Activated CD8-positive, alpha-beta memory T cell treated with anti-CD3 and anti-CD28 coated beads, Interleukin-2, amount 10 ng/mL, durations not matched to agents 7 days and 5 days (primary cell): ENCODE data around the gene FAM219A. TPM values are rescaled to one million over a fixed set of nuclear protein-coding genes. Genes with fewer than 3 reads are reported as not detected.
A peak's percentile ranks its signal among the peaks of the same experiment; 100 is the strongest.
"Not testable (repeated sequence)": the region's sequence is repeated elsewhere in the genome, so short reads cannot be mapped to it uniquely, and the experiment has no call there.

Experiments used
- ATAC-seq: fragments of 150-1000 bp; cut with Tn5 transposase; one replicate; pipeline ENCODE4 v1.10.0; 2021; ENCODE audit warnings: moderate library complexity
- CTCF ChIA-PET: fragments of 350-600 bp; sonication (Branson Sonifier 250); formaldehyde crosslinking; loops from one replicate; lab custom pipeline; 2021; ENCODE audit warnings: antibody characterized with exemption; lab: Charles Lee
- DNase-seq: peaks from one replicate; pipeline ENCODE4 v3.0.0-alpha.2; 2020
- H3K27ac Mint-ChIP-seq: one replicate; pipeline ENCODE4 v1.8.0; 2021; ENCODE audit warnings: mild to moderate bottlenecking, mixed read lengths
- H3K27me3 Mint-ChIP-seq: one replicate; pipeline ENCODE4 v1.8.0; 2021; ENCODE audit warnings: mixed read lengths
- H3K36me3 Mint-ChIP-seq: one replicate; pipeline ENCODE4 v1.8.0; 2021; ENCODE audit warnings: mild to moderate bottlenecking, mixed read lengths
- H3K4me1 Mint-ChIP-seq: one replicate; pipeline ENCODE4 v1.8.0; 2021; ENCODE audit warnings: mixed read lengths
- H3K4me3 Mint-ChIP-seq: one replicate; pipeline ENCODE4 v1.8.0; 2021; ENCODE audit warnings: mild to moderate bottlenecking, moderate library complexity, mixed read lengths
- H3K9me3 Mint-ChIP-seq: one replicate; pipeline ENCODE4 v1.8.0; 2022; ENCODE audit warnings: low read depth, mixed read lengths
- total RNA-seq, 2 experiments: library from RNA; stranded (reverse); gene quantifications; one replicate each; pipeline ENCODE4 v1.2.3, GENCODE V29; 2021

The FAM219A gene
- total RNA-seq, 2 experiments from 2014 or later, result 7.9 to 13.8 TPM

GRCh38 chr9:34451545-34451944 lies 6.8 kb downstream of the FAM219A start:
- no peaks in the 10 kb centered on the region for H3K9me3 Mint-ChIP-seq
- DNase-seq, result peak; percentile 85
- H3K27ac Mint-ChIP-seq, result peak overlapping the region; percentile 50
- CTCF ChIA-PET, result interaction anchor here (1.2 to 1.4 kb wide), 4 partner anchors 12 to 140 kb away, joined by 4 to 5 read pairs (median 5); no protein-coding TSS in a partner anchor
- peak overlapping the region; percentile 4 for H3K4me3 Mint-ChIP-seq
- no peaks in the 10 kb centered on the region for H3K36me3 Mint-ChIP-seq
- ATAC-seq, result peak; percentile 92
- peaks cover 52% of the 10 kb centered on the region for H3K4me1 Mint-ChIP-seq
- no peaks in the 10 kb centered on the region for H3K27me3 Mint-ChIP-seq

GRCh38 chr9:34451135-34451534 lies 7.2 kb downstream of the FAM219A start:
- H3K27ac Mint-ChIP-seq, result peak overlapping the region; percentile 50
- CTCF ChIA-PET, result interaction anchor here (1.2 to 1.4 kb wide), 4 partner anchors 12 to 141 kb away, joined by 4 to 5 read pairs (median 5); no protein-coding TSS in a partner anchor
- H3K9me3 Mint-ChIP-seq, result no peaks in the 10 kb centered on the region
- H3K27me3 Mint-ChIP-seq, result no peaks in the 10 kb centered on the region
- H3K36me3 Mint-ChIP-seq, result no peaks in the 10 kb centered on the region
- peaks cover 48% of the 10 kb centered on the region for H3K4me1 Mint-ChIP-seq
- peak; percentile 14 for ATAC-seq
- no peak for DNase-seq
- H3K4me3 Mint-ChIP-seq, result peak overlapping the region; percentile 4

GRCh38 chr9:34450644-34451043 lies 7.7 kb downstream of the FAM219A start:
- ATAC-seq, result no peak

GRCh38 chr9:34446951-34447350 lies 11.4 kb downstream of the FAM219A start:
- CTCF ChIA-PET, result interaction anchor here (1.0 to 1.5 kb wide), 4 partner anchors 9 to 145 kb away, joined by 3 to 4 read pairs (median 4); no protein-coding TSS in a partner anchor
- Mint-ChIP-seq H3K27ac (no peak overlapping the region), H3K9me3 (no peaks in the 10 kb centered on the region), H3K36me3 (no peaks in the 10 kb centered on the region), H3K4me3 (no peak overlapping the region), H3K4me1 (peaks cover 14% of the 10 kb centered on the region), H3K27me3 (no peaks in the 10 kb centered on the region)
- ATAC-seq, result no peak
- no peak for DNase-seq

More at GRCh38 chr9:34450644-34451043, 7.7 kb downstream of the FAM219A start:
- Mint-ChIP-seq H3K36me3 (no peaks in the 10 kb centered on the region), H3K27me3 (no peaks in the 10 kb centered on the region), H3K27ac (no peak overlapping the region), H3K4me1 (peaks cover 44% of the 10 kb centered on the region), H3K9me3 (no peaks in the 10 kb centered on the region), H3K4me3 (no peak overlapping the region)
- CTCF ChIA-PET, result interaction anchor here (1.2 to 1.4 kb wide), 4 partner anchors 11 to 141 kb away, joined by 4 to 5 read pairs (median 5); no protein-coding TSS in a partner anchor
- no peak for DNase-seq

- Mint-ChIP-seq H3K4me1 (peaks cover 10% of the 10 kb centered on the region), H3K27me3 (no peaks in the 10 kb centered on the region), H3K4me3 (no peak overlapping the region), H3K27ac (no peak overlapping the region), H3K36me3 (no peaks in the 10 kb centered on the region), H3K9me3 (no peaks in the 10 kb centered on the region)
- ATAC-seq (no peak), DNase-seq (no peak)
- CTCF ChIA-PET, result interaction anchor here (0.6 to 1.5 kb wide), 5 partner anchors 8 to 162 kb away, joined by 3 to 4 read pairs (median 3); no protein-coding TSS in a partner anchor
Measured at GRCh38 chr9:34446468-34446891, 11.9 kb downstream of the FAM219A start.

GRCh38 chr9:34443976-34444375 lies 14.4 kb downstream of the FAM219A start:
- ATAC-seq, result no peak
- CTCF ChIA-PET, result interaction anchor here (1.0 kb wide), 1 partner anchor 13 kb away, joined by 3 read pairs; no protein-coding TSS in a partner anchor
- DNase-seq, result no peak
- Mint-ChIP-seq H3K4me3 (no peak overlapping the region), H3K27ac (no peak overlapping the region), H3K27me3 (no peaks in the 10 kb centered on the region), H3K36me3 (no peaks in the 10 kb centered on the region), H3K9me3 (no peaks in the 10 kb centered on the region), H3K4me1 (peaks cover 7% of the 10 kb centered on the region)

GRCh38 chr9:34443533-34443932 lies 14.8 kb downstream of the FAM219A start:
- H3K27ac Mint-ChIP-seq, result no peak overlapping the region
- ATAC-seq, result no peak
- H3K4me1 Mint-ChIP-seq, result peaks cover 7% of the 10 kb centered on the region
- H3K4me3 Mint-ChIP-seq, result no peak overlapping the region
- CTCF ChIA-PET, result interaction anchor here (0.5 to 1.0 kb wide), 2 partner anchors 13 to 26 kb away, joined by 3 read pairs; no protein-coding TSS in a partner anchor
- no peaks in the 10 kb centered on the region for H3K36me3 Mint-ChIP-seq
- H3K27me3 Mint-ChIP-seq, result no peaks in the 10 kb centered on the region
- no peak for DNase-seq
- no peaks in the 10 kb centered on the region for H3K9me3 Mint-ChIP-seq

- no peak for DNase-seq
- no peak overlapping the region for H3K4me3 Mint-ChIP-seq
- no peaks in the 10 kb centered on the region for H3K27me3 Mint-ChIP-seq
- CTCF ChIA-PET, result interaction anchor here (0.5 kb wide), 1 partner anchor 27 kb away, joined by 3 read pairs; no protein-coding TSS in a partner anchor
- H3K4me1 Mint-ChIP-seq, result peaks cover 7% of the 10 kb centered on the region
- H3K27ac Mint-ChIP-seq, result no peak overlapping the region
- H3K36me3 Mint-ChIP-seq, result no peaks in the 10 kb centered on the region
- no peaks in the 10 kb centered on the region for H3K9me3 Mint-ChIP-seq
- ATAC-seq, result no peak
Measured at GRCh38 chr9:34442770-34443169, 15.6 kb downstream of the FAM219A start.

- CTCF ChIA-PET, result interaction anchor here (1.1 to 1.4 kb wide), 7 partner anchors 11 to 151 kb away, joined by 3 to 5 read pairs (median 4); no protein-coding TSS in a partner anchor
- Mint-ChIP-seq H3K36me3 (no peaks in the 10 kb centered on the region), H3K27me3 (no peaks in the 10 kb centered on the region), H3K4me3 (no peak overlapping the region), H3K27ac (no peak overlapping the region), H3K9me3 (no peaks in the 10 kb centered on the region), H3K4me1 (peaks cover 7% of the 10 kb centered on the region)
- ATAC-seq (no peak), DNase-seq (no peak)
Measured at GRCh38 chr9:34440017-34440416, 18.4 kb downstream of the FAM219A start.

- CTCF ChIA-PET, result interaction anchor here (0.9 to 1.4 kb wide), 7 partner anchors 9 to 166 kb away, joined by 3 to 4 read pairs (median 4); no protein-coding TSS in a partner anchor
- not testable (repeated sequence) for H3K4me3 Mint-ChIP-seq, H3K9me3 Mint-ChIP-seq, H3K27ac Mint-ChIP-seq, H3K4me1 Mint-ChIP-seq, ATAC-seq, H3K27me3 Mint-ChIP-seq, H3K36me3 Mint-ChIP-seq, DNase-seq
Measured at GRCh38 chr9:34438465-34438864, 19.9 kb downstream of the FAM219A start.

GRCh38 chr9:34437926-34438307 lies 20.5 kb downstream of the FAM219A start:
- H3K4me3 Mint-ChIP-seq, H3K9me3 Mint-ChIP-seq, H3K36me3 Mint-ChIP-seq, H3K27ac Mint-ChIP-seq, ATAC-seq, DNase-seq, H3K27me3 Mint-ChIP-seq, H3K4me1 Mint-ChIP-seq: not testable (repeated sequence)
- CTCF ChIA-PET, result interaction anchor here (1.0 to 2.3 kb wide), 6 partner anchors 9 to 166 kb away, joined by 3 to 13 read pairs (median 4); no protein-coding TSS in a partner anchor

- Mint-ChIP-seq H3K27me3 (no peaks in the 10 kb centered on the region), H3K9me3 (no peaks in the 10 kb centered on the region), H3K4me3 (no peak overlapping the region), H3K27ac (no peak overlapping the region), H3K36me3 (no peaks in the 10 kb centered on the region), H3K4me1 (peaks cover 7% of the 10 kb centered on the region)
- peak; percentile 78 for DNase-seq
- peak; percentile 92 for ATAC-seq
- CTCF ChIA-PET, result interaction anchor here (0.8 to 2.3 kb wide), 8 partner anchors 13 to 154 kb away, joined by 3 to 13 read pairs (median 4); no protein-coding TSS in a partner anchor
Measured at GRCh38 chr9:34437006-34437925, 21.1 kb downstream of the FAM219A start.

GRCh38 chr9:34431667-34432066 lies 26.7 kb downstream of the FAM219A start:
- Mint-ChIP-seq H3K27me3 (no peaks in the 10 kb centered on the region), H3K9me3 (no peaks in the 10 kb centered on the region), H3K36me3 (no peaks in the 10 kb centered on the region), H3K4me1 (no peaks in the 10 kb centered on the region), H3K27ac (no peak overlapping the region), H3K4me3 (no peak overlapping the region)
- DNase-seq (no peak), ATAC-seq (no peak)
- CTCF ChIA-PET, result interaction anchor here (1.0 to 2.7 kb wide), 5 partner anchors 12 to 160 kb away, joined by 3 to 15 read pairs (median 7); no protein-coding TSS in a partner anchor
